Hematopoietic multipotent progenitor cell treated with erythropoietin and hydrocortisone succinate and interleukin-3 and kit ligand, for 8 days (in vitro differentiated cells): ENCODE data around the gene TGFBR2.

Source experiments
- DNase-seq: peaks from one replicate; pipeline ENCODE4 v3.0.0-alpha.2; 2015

TGFBR2 gene

DNA sequence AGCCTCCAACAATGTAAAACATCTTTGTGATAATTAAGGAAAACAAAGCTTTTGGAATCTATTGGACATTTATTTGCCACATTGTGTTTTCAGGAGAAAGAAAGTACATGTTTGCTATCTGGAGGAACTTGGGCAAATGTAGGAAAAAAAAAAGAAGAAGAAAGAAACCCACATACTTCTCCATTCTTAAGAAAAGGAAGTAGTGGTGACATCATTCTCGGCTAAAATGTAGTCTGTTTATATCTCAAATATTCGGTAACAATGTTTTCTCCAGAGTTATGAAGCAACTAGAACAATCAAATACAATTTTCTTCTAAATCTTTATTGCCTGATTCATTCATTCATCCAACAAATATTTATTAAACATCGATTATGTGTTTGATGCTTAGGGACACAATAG lies 2.3 kb upstream of the TGFBR2 start:
- no peak for DNase-seq

DNA sequence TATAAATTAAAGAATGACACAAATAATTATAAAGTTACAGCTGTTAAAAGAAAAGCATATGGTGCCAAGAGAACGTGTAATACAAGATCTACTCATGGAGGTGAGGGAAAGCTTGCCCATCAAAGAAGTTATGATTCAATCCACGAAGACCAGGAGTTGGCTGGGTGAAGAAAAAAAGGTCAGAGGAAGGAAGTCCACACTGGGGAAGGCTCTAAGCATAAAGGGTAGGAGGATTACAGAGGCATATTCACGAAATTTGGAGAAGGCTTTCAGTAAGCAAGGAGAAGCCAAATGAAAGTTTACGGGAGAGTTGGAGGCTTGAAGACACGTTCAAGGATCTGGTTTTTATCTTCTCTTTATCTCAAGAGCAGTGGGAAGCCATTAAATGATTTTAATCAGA lies 1.8 kb upstream of the TGFBR2 start:
- no peak for DNase-seq

DNA sequence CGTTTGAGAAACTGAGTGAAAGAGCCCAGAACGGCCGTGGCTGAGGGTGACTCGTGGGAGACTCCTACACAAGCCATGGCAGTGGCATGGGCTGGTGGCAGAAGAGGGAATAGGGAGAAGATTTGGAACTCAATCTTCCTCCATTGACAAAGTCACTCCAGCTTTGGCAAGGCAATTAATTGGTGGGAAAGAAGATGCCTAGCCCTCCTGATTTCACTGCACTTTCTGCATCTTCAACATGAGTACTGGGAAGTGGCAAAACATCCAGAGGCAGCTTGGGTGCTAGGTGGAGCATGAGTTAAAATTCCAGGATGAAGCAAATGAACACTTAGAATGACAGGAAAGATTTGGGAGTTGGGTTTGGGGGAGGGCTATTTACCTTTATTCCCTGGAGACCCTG lies 1.4 kb upstream of the TGFBR2 start:
- no peak for DNase-seq

DNA sequence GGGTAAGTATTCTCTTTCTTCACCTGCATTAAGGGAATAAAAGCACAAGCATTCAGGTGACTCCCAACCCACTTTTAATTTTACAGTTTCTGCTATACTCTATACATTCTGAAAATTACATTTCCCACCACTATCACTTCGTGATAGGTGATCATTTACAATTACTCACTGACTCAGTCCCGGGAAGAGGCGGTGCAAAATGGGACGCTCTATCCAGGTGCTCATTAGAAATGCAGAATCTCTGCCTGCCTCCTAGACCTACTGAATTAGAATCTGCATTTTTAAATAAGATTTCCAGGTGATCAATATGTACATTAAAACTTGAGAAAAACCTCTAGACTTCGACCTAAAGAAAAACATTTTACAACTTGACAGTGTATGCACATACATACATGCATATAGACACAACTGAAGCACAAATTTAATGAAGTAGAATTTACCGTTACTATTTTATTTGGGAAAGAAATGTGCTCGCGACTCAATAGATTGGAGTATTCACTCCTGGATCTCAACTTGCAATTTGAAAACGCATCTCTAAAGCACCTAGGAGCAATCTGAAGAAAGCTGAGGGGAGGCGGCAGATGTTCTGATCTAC lies 598 bp upstream of the TGFBR2 start:
- no peak for DNase-seq

DNA sequence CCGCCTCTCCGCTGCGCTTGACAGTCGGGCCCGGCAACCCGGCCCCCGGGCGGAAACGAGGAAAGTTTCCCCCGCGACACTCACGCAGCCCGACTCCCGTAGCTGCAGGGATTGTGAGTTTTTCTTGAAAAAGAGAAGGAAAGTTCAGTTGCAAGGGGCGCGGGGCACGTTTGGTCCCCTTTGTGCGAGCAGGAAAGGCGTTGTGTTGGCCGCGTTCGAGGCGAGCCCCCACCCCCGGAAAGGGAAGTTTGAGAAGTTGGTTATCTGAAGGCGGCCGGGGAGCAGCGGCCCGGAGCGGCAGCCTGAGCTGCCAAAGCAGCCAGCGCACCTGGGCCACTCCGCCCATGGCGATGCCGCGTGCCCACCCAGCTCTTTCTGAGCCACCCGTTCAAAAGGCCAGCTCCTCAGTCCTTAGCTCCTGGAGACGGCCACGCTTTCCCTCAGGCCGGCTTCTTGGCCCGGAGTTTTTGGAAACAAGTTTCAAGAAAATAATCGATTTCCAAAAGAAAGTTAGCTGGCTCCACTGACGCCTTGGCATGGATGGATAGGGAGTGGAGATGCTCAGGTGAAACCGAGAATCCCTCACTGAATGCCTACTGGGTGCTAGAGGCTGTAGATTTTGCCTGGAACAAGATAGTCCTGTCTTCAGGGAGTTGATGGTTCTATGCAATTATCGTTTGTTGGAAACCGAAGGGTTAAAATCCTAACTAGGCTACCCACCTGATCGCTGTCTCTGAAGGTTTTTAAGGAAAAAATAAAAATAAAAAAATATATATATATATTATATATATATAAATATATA lies 832 bp downstream of the TGFBR2 start:
- DNase-seq: peak; percentile 64

DNA sequence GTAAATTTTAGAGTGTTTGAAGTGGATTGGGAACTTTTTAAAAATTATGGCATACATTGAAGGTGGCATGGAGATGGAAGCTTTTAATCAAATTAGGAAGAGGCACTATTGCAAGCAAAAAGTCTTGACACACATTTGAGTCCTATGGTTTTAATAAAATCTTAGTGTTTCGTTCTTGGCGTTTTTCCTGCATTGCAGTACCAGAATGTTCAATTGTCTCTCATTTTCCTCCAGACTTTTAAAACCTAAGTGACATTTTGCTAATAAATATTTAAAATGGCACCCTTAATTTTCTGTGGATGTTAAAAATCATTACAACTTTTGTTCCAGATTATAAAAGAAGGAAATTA lies 2.2 kb downstream of the TGFBR2 start:
- DNase-seq: no peak

DNA sequence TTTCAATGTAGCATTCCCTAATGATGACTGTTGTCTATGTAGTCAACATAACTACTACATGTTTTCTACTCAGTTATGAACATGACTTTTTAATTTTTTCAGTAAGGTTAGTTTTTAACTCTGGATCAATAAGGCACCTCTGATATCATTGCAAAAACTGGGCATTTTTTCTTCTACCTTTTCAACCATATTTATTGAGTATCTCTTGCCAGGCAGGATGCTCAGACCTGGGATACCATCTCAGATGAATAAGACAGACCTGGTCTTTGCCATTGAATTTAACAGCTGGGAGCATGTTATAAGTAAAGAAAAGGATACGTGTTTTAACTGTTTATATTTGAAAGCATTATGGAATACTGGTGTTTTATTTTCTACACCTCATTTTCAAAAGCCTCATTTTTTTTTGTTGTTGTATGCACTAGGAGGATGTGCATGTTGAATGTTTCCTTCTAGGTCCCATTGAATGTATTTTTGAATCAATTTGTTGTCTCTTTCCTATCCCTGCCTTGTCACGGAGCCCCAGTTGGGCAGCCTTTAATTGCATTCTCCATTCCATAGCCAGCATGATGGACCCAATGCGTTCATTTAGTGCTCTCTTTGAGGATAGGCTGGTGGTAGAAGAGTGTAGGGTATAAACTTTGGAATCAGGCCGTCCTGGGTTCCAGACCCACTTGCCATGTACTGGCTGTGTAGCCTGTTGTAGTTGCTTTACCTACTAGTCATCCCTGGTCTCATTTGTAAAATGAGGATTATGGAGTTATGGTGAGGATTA lies 3.7 kb downstream of the TGFBR2 start:
- no peak for DNase-seq

DNA sequence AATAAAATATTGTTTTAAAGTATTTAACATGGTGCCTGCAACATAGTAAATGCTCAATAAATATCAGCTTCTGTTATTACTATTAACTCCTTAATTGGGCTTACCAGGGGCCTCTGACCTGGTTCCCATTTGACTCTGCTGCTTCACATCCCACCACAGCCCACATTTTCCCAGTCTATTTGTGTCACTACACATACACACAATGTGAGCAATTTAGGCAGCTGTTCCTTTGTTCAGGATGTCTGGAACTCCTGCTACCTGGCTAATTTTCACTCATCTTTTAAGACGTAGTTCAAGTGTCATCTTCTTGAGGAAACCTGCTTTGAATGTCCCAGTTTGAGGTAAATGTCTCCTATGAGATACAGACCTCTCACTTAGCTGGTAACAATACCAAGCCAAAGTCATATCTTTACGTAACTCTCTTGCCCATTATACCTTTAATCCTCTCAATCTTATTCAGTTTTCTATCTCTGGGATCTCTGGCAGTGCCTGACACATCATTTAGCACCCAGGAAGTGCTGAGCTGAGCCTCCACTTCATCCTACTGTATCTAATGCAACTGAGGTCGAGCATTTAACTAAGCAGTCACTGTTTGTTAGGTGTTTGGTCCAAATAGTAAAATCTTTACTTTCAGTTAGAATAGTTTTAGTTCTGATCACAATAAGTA lies 4.4 kb downstream of the TGFBR2 start:
- DNase-seq: no peak

DNA sequence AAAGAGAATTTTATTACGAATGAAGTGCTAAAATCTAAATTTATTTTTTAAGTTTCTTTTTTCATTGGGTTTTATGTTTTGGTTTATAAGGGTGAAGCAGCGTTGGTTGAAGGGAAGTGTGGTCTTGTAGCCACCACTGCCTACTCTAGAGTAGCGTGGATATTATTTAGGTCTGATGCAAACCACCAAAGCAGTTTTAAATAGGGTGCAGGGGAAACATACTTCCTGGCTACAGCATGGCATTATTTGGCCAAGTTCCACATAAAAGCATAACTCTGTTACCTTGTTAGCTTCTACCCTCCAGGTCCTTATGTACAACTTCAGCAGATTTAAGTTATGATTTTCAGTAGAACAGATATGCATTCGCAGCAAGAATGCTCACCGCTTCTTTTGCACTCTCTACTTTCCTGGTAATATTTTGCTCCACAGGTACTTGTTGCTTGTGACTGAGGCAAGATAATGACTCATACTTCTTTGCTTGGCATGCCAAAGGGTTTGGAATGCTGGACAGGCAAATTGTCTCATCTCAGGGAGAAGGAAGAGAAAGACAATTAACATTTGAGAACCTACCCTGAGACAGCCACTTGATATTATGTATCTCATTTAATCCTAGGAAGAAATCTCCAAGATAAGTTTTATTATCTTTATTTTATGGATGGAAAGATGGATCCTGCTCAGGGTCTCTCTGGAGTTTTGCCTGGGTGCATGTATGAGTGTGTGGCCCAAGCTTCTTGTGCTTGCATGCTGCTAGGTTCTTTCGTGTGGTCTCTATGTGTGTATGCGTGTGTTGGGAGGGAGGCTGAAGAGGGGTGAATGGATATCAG lies 5.4 kb downstream of the TGFBR2 start:
- no peak for DNase-seq

DNA sequence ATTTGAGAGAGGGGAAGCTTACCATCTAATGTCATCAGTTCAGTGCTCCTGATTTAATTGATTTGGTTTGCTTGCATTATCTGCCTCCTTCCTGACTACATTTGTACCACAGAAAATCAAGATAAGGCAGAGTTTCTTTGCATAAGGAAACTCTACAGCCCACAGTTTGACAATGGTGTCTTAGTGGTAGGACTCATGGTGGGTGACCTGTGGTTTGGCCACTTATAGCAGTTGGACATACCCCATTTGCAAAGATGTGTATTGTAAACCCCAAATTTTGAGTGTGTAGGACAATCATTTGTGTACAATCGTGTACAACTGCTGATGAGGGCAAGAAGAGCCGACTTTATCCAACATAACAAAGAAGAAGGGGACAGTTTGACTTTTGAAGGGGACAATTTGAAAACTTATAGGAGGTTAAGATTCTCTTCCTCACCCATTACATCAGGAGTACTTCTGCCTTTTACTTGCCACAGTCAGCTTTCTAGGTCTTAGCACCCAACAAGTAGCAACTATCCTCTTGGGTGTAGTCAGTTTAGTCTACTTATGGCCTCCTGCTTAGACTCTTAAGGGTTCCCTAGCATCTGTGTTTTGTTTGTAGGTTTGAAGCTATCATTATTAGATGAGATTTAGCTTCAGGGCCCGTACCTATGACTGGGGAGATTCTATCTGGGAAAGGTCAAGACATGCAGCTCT lies 6.2 kb downstream of the TGFBR2 start:
- no peak for DNase-seq

DNA sequence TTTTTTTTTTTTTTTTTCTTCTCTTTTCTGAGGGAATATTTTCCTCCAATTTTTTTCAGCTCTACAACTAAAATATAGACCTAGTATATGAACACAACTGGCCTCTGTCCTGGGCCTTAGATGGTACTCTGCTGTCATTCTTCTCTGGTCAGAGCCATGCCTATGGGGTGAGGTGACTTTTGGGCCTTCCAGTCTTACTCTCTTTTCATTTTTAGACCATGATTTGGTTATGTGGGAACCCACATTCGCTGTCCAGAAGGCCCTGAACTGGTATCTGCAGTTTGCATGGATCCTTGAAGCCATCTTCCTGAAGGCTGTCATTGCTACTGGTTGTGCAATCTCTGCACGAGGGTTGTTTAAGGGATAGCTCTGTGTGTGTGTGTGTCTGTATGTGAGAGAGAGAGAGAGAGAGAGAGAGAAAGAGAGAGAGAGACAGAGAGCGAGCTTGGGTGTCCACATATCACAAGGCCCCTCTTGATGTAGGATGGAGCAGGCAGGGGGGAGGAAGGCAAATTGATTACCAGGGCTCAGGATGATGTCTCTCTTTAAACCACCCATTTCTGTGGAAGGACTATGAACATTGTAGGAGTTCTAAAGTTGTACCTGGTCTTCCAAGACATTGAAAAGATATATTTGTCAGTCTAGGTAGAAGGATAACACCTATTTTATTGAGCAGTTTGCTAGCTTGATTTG lies 6.9 kb downstream of the TGFBR2 start:
- no peak for DNase-seq

DNA sequence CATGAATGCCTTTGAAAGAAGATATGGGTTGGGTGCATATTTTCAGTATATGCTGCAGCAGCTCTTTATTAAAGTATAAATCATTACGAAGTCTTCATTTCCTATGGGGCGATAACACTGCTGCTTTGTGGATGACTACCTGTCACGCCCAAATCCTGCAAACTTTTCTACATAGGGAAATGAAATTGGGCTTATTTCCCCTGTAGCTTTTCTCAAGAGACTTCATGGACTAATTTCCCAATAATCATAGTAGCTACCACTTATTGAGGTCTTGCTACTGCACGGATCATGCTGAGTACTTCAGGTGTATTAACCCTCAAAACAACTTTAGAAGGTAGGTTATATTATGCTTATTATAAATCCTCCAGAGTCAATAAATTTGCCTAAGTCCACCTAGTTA lies 8.0 kb downstream of the TGFBR2 start:
- DNase-seq: no peak

DNA sequence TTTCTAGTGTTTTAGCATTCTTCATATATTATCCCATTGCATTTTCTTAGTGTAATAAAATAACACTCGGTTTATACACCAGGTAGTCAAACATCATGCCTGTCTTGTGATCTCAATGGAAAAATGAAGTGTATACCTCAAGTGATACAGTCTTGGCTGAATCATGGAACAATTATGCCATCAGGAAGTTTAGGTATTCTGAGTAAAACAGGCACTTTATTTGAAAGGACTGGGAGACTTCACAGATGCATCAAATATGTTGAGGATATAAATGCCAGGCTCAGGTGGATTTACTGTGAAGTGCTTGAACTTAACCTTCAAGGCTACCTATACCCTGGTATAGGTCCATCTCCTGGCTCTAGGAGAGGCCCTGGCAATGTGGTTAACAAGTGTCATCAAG lies 8.5 kb downstream of the TGFBR2 start:
- no peak for DNase-seq

DNA sequence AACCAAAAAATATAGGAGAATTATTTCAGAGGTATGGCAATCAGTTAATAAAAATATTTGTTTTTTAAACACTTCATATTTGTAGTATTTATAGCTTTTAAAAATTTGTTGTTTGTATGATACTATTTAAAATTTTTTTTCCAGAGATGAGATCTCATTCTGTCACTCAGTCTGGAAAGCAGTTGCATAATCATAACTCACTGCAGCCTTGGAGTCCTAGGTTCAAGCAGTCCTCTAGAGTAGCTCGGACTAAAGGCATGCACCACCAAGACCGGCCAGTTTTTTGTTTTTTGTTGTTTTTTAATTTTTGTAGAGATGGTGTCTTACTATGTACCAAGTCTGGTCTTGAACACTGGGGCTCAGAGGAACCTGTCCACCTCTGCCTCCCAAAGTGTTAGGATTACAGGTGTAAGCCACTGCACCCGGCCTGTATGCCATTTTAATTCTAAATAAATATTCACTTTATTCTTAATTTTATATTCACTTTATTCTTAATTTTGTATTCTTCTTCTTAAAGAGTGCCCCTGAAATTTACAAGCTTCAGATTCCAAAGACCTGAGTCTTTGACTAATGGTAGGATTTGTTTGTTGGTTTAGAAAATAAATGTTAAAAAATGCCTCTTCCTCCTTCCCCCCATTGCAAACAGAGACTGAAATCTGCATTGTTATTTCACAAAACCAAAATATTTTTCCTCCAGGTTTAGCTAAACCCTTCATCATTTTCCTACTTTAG lies 9.4 kb downstream of the TGFBR2 start:
- no peak for DNase-seq

DNA sequence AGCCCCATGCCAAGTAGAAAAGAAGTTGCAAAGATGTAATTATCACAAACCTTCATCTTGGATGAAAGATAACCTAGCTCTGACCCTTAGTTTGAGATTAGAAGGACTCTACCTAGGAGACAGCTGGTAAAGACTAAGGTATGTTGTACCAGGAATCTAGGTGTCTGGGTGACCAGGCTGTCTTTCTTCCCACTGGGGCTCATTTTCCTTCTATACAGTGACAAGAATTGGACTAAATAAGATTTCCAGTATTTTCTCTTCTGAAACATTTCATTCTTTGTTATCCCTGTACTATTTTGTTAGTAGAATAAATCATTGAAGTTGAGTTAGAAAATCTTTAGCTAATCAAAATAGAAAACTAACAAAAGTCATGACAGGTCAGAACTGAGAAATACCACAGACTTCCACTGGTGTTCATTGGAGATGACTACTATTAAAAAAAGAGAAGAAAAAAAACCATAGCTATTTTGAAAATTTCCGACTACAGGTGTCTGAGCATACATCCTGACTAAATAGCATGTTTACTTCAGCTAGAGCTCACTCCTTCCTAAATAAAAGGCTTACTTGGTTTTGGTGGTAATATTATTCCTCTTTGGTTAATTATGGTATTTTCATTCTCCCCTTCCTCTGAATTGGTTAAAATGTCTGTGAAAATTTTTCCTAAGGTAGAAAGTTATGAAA lies 10.1 kb downstream of the TGFBR2 start:
- DNase-seq: no peak

DNA sequence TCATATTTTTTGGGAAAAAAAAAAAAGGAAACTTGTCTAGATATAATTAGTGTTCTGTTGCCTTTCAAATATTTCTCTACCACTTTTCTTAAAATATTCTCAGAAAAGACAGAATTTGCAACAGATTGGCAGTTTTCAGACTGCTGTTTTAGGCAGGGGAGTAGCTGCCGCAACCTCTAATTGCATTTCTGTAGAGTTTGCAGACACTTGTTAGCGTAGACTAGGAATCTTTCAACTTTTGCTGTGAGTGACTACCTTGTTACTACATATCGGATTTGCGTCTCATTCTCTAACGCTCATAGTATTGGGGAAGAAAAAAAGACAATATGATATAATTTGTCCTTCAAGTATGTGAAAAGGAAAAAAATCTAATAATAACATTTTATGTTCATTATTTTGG lies 10.7 kb downstream of the TGFBR2 start:
- no peak for DNase-seq

DNA sequence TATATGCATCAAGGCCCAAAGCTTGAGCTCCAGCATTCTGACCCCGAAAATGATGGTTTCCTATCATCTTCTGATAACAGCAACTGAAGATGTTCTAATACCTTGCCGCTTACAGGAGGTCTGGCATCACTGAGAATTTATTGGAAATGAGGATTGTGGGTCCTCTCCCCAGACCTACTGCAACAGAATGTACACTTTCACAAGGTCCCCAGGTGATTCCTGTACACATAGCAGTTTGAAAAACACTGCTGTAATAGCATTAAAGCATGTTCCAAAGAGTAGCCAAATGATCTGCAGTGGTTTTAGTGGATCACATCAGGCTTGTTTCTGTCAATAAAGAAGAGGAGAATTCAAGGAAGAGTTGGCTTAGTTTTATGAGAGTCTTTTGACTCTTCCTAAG lies 11.3 kb downstream of the TGFBR2 start:
- DNase-seq: no peak

DNA sequence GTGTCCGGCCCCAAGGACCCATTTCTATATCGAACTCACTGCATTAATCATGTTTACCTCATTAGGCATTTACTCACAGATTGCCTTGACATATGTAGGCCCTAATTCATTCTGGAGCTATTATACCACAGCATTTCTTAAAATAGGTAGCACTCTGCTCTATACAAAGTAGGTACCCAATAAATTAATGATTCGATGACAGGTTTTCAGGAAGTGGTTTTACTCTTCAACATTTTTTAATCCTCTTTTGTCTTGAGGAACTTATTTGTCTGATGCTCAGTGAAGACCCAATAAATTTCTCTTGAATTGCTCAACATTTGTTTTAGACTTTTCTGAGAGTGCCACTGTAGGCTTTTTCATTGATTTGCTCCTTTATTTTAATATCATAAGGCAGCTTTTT lies 12.1 kb downstream of the TGFBR2 start:
- no peak for DNase-seq

DNA sequence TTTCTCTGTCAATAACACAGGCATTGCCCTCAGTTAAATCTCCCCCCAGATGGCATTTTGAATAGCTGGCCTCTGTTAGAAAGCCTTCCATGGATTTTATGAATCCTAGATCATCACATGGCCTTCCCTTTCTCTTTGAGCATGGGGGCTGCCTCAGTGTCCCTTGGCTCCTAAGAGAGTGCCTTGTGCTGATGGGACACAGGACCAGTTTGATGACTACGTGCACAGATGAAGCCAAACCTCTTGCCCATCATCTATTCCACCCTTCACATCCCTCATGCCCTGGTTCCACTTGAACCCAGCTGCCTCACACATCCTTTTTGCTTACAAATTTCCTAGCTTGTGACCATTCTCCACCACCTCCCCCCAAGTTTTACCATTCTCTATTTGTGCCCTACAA lies 12.9 kb downstream of the TGFBR2 start:
- no peak for DNase-seq
